GM19035 (cell line): Measurements from ENCODE around the gene CGREF1.
A peak's percentile ranks its signal among the peaks of the same experiment; 100 is the strongest.
"Not testable (repeated sequence)": the region's sequence is repeated elsewhere in the genome, so short reads cannot be mapped to it uniquely, and the experiment has no call there.

Experiments used
- ATAC-seq: cut with Tn5 transposase; IDR thresholded peaks from one replicate; pipeline ENCODE4 v1.9.1; 2021; ENCODE audit not compliant: unreplicated experiment

The CGREF1 gene

DNA sequence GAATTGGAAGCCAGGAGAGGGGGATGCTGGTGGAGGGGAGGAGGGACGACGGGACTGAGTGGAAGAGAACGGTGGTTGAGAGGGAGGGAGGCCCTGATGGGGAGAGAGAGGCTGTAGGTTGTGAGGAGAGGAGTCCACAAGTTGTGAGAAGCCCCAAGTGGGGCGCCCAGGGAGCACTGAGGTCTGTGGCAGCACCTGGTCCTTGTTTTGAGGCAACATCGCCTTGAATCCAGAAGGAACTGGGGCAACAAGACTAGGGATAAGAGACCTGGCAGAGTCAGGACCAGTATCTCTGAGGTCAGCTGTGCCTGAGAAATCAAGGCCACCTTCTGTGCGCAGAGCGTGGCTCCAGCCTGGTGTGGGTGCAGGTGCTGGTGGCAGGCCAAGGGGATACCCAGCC lies 19.2 kb upstream of the CGREF1 start:
- no peak for ATAC-seq

- ATAC-seq, result no peak
These were observed 18.5 kb upstream of the CGREF1 start for GRCh38 chr2:27137322-27137935.

DNA sequence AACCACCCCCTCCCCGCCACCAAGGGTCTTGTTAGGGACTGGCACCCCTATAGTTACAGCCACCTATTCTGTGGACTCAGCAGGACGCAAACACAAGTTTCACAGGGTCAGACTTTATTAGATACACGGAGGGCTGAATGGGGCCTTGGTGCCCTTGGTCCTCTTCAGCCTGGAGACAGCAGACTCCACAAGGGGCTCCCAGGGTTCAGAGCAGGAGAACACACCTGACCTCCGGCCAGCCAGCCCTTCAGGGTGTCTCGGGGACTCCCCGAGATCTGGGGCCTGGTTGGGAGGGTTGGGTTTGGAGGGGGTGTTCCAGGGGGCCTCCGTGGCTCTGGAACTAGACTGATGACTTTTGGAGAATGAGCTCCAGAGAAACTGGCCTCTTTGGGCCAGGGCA lies 17.8 kb upstream of the CGREF1 start:
- no peak for ATAC-seq

- ATAC-seq, result no peak
These were observed 16.6 kb upstream of the CGREF1 start for GRCh38 chr2:27135478-27135955.

GRCh38 chr2:27134781-27135477 lies 16.0 kb upstream of the CGREF1 start:
- no peak for ATAC-seq

- peak; percentile 88 for ATAC-seq
These were observed 15.2 kb upstream of the CGREF1 start, which contains the start of gene PREB for GRCh38 chr2:27133905-27134780. Gene PREB, minus strand, starts transcription at chr2:27134636. Its CDS starts 215 bp downstream, at chr2:27134421.

GRCh38 chr2:27133195-27133875 lies 14.4 kb upstream of the CGREF1 start:
- ATAC-seq, result no peak

GRCh38 chr2:27131429-27131828 lies 12.5 kb upstream of the CGREF1 start:
- no peak for ATAC-seq

GRCh38 chr2:27130396-27130795 lies 11.5 kb upstream of the CGREF1 start:
- ATAC-seq, result no peak

- no peak for ATAC-seq
These were observed 10.0 kb upstream of the CGREF1 start for GRCh38 chr2:27128668-27129571.

DNA sequence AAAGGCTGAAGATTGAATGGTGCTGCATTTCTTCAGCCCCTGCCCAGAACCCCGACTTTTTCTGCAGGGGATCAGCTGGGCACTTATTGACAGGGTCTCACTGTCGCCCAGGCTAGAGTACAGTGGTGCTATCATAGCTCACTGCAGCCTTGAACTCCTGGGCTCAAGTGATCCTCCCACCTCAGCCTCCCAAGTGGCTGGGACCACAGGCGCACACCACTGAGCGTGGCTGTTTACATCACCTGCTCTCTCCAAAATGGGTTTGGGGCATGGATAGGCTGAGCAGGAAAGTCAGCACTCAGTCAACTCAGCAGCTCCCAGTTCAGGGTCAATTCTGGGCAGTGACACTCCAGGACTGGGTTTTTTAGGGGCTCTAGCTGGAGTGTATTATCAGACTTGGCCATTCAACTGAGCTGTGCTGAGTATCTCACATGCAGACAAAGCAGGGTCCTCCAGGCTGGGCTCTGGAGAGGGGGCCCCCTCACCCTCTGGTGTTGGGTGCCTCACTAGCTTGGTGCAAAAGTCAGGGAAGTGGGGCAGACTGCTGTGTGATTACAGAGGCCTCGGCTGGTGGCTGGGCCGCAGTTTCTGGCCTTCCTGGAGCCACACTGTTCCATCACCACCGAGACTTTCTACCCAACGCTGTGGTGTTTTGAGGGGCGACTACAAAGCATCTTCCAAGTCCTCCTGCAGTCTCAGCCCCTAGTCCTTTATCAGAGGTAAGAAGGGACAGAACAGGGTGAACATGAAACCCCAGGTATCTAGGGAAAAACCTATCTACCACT lies 9.1 kb upstream of the CGREF1 start:
- no peak for ATAC-seq

- no peak for ATAC-seq
These were observed 7.4 kb upstream of the CGREF1 start for GRCh38 chr2:27126252-27126710.

DNA sequence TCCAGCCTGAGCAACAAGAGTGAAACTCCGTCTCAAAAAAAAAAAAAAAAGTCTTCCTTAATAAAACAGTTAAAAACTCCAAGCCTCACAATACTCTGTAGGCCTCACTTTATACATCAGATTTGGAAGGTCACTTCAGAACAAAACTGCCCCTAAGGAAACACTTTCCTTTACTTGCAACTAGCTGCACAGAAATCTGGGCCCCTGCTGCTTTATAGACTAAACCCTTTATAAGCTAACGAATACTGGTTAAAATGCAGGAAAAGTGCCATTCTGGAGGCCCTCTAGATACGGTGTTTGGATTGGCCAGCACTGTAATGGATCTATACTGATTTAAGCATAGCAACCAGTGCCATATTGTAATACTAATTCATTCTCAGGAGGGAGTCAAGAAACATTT lies 6.2 kb upstream of the CGREF1 start:
- ATAC-seq, result no peak

GRCh38 chr2:27123302-27124150 lies 4.6 kb upstream of the CGREF1 start, which contains the start of gene ABHD1:
Gene ABHD1, plus strand, starts transcription at chr2:27123815. Its CDS starts 134 bp downstream, at chr2:27123949.
- peak; percentile 59 for ATAC-seq

- ATAC-seq, result no peak
These were observed 3.9 kb upstream of the CGREF1 start for GRCh38 chr2:27122791-27123190.

- no peak for ATAC-seq
These were observed 3.0 kb upstream of the CGREF1 start for GRCh38 chr2:27121906-27122305.

- ATAC-seq, result not testable (repeated sequence)
These were observed 372 bp upstream of the CGREF1 start for GRCh38 chr2:27119330-27119670.

DNA sequence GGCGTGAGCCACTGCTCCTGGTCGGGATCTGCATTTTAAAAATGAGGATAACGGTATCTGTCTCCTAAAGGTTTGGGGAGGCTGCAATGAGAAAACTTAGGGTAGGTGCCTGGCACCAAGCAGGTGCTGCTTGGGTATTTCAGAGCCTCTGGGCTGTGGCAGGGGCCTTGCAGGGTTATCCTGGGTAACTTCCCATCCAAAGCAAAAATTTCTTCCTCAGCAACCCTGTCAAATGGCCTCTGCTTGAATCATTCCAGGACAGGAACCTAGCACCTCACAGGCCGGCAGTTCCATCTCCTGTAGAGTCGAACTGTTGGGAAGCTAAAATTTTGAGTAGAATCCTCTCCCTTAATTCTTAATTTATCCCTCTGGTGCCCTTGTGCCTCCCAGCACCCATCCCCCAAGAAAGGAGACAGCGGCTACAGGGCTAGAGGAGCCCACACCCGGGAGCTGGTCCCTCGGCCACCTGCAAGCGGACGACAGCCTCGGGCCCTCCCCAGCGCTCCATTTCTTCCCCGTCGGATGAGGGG lies 868 bp downstream of the CGREF1 start:
- ATAC-seq, result no peak
